ENCODE results near the gene KCNK1. TPM values are rescaled to one million over a fixed set of nuclear protein-coding genes. Genes with fewer than 3 reads are reported as not detected.

KCNK1 gene
- total RNA-seq, 4 donors from 2014 or later, result 1.2 to 25.7 (median 21.7) TPM

DNA sequence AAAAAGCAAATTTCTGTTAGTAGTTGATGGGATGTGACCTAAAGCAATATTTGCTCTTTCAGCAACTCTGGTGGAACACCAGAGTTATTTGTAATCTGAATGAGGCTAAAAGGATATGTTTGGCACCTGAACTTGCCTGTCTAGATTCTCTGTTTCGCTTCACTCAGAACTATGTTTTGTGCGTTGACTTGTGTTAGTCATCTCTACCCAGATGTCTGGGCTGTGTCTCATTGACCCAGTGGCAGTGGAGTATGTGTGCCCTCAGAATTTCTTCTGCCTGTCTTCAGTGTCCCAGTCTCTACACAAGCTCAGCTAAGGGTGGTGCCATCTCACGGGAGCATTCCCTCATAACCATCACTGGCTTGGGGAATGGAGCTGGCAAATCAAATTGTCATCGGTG, 13.9 kb downstream of the KCNK1 start:
- H3K27ac ChIP-seq, result no peak overlapping the region
- DNase-seq, result no peak
- H3K4me1 ChIP-seq, result peaks cover 3 to 36% (median 18%) of the 10 kb centered on the region in 4 donors
- H3K9me3 ChIP-seq, result no peaks in the 10 kb centered on the region
- no peaks in the 10 kb centered on the region for H3K27me3 ChIP-seq
- intact Hi-C loops (cut with DNase I; ENCODE audit: low total_unique reads), result no loop called here
- no peaks in the 10 kb centered on the region for H3K36me3 ChIP-seq
- 87 to 100% methylated on average over 4 of the region's 4 CpGs for WGBS, 2 donors (ENCODE audit: low coverage in 1 of 2)
- in situ Hi-C loops (cut with MboI; ENCODE audit: low pct_ligation_motif_present in 1 of 4, low pct_unique_long_range_greater_than_20kb in 1 of 4, low sequenced_read_pairs in 3 of 4), result no loop called here
- TF ChIP-seq POLR2AphosphoS5 (IDR thresholded peaks at IDR 0.05) (no peak), POLR2A (IDR thresholded peaks at IDR 0.05) (no peak), EP300 (IDR thresholded peaks at IDR 0.05; ENCODE audit: low read depth) (no peak)
- TF ChIP-seq, protein P1, sequence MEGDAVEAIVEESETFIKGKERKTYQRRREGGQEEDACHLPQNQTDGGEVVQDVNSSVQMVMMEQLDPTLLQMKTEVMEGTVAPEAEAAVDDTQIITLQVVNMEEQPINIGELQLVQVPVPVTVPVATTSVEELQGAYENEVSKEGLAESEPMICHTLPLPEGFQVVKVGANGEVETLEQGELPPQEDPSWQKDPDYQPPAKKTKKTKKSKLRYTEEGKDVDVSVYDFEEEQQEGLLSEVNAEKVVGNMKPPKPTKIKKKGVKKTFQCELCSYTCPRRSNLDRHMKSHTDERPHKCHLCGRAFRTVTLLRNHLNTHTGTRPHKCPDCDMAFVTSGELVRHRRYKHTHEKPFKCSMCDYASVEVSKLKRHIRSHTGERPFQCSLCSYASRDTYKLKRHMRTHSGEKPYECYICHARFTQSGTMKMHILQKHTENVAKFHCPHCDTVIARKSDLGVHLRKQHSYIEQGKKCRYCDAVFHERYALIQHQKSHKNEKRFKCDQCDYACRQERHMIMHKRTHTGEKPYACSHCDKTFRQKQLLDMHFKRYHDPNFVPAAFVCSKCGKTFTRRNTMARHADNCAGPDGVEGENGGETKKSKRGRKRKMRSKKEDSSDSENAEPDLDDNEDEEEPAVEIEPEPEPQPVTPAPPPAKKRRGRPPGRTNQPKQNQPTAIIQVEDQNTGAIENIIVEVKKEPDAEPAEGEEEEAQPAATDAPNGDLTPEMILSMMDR (IDR thresholded peaks at IDR 0.05), result no peak
- H3K4me3 ChIP-seq, result no peak overlapping the region

DNA sequence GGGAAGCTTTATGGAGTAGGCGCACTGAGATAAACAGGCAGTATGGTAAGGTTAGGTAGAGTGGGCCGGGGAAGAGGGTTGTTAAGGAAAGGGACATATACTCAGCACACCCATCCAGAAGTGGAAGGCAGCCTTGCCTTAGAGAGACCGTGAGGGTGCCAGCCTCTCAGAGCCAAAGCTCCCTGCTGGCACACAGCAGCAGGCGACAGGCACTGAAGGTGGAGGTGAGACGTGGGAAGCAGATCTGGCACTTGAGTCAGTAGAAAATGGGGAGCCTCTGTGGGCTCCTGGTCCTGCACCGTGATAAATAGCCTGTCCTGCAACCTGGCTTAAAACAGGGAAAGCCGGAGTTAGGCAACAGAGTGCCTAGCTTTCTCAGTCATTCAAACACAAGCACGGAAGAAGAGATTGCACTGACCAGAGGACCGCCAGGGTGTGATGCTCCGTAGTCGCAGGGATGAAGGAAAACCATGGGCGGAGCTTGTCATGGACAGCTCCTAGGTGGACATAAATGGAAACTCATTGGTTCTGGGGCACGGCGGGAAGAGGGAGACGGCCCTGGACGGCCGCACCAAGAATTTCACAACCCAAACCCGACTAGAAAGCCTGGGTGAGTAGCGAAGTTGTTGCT, 15.5 kb downstream of the KCNK1 start:
- Histone ChIP-seq H3K27ac (no peak overlapping the region), H3K9me3 (no peaks in the 10 kb centered on the region), H3K4me1 (peaks cover 3 to 22% (median 12%) of the 10 kb centered on the region in 4 donors), H3K27me3 (no peaks in the 10 kb centered on the region), H3K36me3 (no peaks in the 10 kb centered on the region), H3K4me3 (no peak overlapping the region)
- in situ Hi-C loops (cut with MboI; ENCODE audit: low pct_ligation_motif_present in 1 of 4, low pct_unique_long_range_greater_than_20kb in 1 of 4, low sequenced_read_pairs in 3 of 4), result no loop called here
- TF ChIP-seq POLR2AphosphoS5 (IDR thresholded peaks at IDR 0.05) (no peak), EP300 (IDR thresholded peaks at IDR 0.05; ENCODE audit: low read depth) (no peak), POLR2A (IDR thresholded peaks at IDR 0.05) (no peak)
- TF ChIP-seq, protein P1 (IDR thresholded peaks at IDR 0.05), result no peak
- WGBS, 2 donors (ENCODE audit: low coverage in 1 of 2), result 92 to 100% methylated on average over 9 to 19 of the region's 19 CpGs
- intact Hi-C loops (cut with DNase I; ENCODE audit: low total_unique reads), result no loop called here
- DNase-seq, result no peak

DNA sequence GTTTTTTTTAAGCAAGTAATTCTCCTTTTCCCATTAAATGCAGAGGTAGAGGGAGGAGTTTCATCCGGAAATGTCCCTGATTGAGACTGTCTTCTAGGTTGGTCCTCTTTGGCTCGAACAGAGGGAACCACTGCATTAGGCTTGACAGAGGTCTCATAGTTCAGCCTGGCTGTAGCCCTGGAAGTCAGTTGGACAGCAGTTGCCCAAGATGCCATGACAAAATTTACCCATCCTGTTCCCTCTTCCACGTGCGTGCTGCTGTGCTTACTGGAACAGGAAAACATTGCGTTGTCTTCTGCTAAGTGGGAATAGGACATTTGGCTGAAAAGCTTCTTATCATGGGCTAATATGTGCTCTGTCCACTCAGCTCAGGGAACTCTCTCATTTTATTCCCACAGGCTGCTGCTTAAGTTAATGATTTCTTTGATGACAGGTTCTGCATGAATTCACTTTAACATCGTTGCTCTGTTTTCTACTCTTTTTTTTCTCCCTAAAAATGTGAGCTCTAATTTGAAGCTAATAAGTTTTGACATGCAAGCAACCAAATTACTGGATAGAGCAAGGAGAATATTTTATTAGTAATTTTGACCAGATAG, 18.0 kb downstream of the KCNK1 start:
- 80 to 84% methylated on average over 5 to 6 of the region's 6 CpGs for WGBS, 2 donors (ENCODE audit: low coverage in 1 of 2)

DNA sequence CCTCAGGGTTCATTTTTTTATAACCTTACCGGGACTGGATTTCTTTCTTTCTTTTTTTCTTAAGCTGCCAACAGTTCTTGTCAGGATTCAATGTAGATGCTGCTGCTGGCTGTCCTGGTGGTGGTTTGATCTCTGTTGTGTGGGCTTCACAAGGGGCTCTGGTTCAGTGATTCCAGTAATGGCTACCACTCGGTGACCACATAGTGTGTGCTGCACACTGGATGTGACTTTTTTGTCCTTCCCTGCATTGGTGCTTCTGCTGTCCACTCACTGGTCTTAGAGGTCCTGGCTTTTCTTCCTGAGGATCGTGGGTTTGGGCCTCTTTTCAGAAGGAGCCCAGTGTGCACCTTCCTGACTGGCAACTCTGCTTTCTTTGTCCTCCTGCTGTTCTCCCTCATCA, 18.5 kb downstream of the KCNK1 start:
- Histone ChIP-seq H3K27ac (no peak overlapping the region), H3K9me3 (no peaks in the 10 kb centered on the region), H3K4me1 (no peaks in the 10 kb centered on the region), H3K4me3 (no peak overlapping the region), H3K36me3 (no peaks in the 10 kb centered on the region), H3K27me3 (no peaks in the 10 kb centered on the region)
- intact Hi-C loops (cut with DNase I; ENCODE audit: low total_unique reads), result no loop called here
- TF ChIP-seq POLR2A (IDR thresholded peaks at IDR 0.05) (no peak), POLR2AphosphoS5 (IDR thresholded peaks at IDR 0.05) (no peak), EP300 (IDR thresholded peaks at IDR 0.05; ENCODE audit: low read depth) (no peak)
- TF ChIP-seq, protein P1 (IDR thresholded peaks at IDR 0.05), result no peak
- no peak for DNase-seq
- in situ Hi-C loops (cut with MboI; ENCODE audit: low pct_ligation_motif_present in 1 of 4, low pct_unique_long_range_greater_than_20kb in 1 of 4, low sequenced_read_pairs in 3 of 4), result no loop called here
- WGBS, 2 donors (ENCODE audit: low coverage in 1 of 2), result 75 to 80% methylated on average over 3 of the region's 3 CpGs

More for the DNA sequence above, 18.0 kb downstream of the KCNK1 start:
- H3K27ac ChIP-seq, result no peak overlapping the region
- no peak for DNase-seq
- H3K27me3 ChIP-seq, result no peaks in the 10 kb centered on the region
- TF ChIP-seq POLR2A (IDR thresholded peaks at IDR 0.05) (no peak), EP300 (IDR thresholded peaks at IDR 0.05; ENCODE audit: low read depth) (no peak), POLR2AphosphoS5 (IDR thresholded peaks at IDR 0.05) (no peak)
- TF ChIP-seq, protein P1 (IDR thresholded peaks at IDR 0.05), result no peak
- intact Hi-C loops (cut with DNase I; ENCODE audit: low total_unique reads) (no loop called here), in situ Hi-C loops (cut with MboI; ENCODE audit: low pct_ligation_motif_present in 1 of 4, low pct_unique_long_range_greater_than_20kb in 1 of 4, low sequenced_read_pairs in 3 of 4) (no loop called here)
- H3K4me3 ChIP-seq, result no peak overlapping the region
- H3K4me1 ChIP-seq, result no peaks in the 10 kb centered on the region
- H3K36me3 ChIP-seq, result no peaks in the 10 kb centered on the region
- H3K9me3 ChIP-seq, result no peaks in the 10 kb centered on the region
